GM12872 (cell line): ENCODE results near the gene CHGA.

ENCODE experiments used
- CTCF ChIP-seq: IDR thresholded peaks from 3 replicates; pipeline ENCODE4 v1.5.1; 2011; ENCODE audit warnings: low read depth, mild to moderate bottlenecking, low read length, moderate library complexity; ENCODE audit not compliant: insufficient read depth

Gene CHGA

GRCh38 chr14:92917956-92918355, 5.0 kb upstream of the CHGA start:
- no peak for TF ChIP-seq CTCF

GRCh38 chr14:92920001-92920400, 2.9 kb upstream of the CHGA start:
- no peak for TF ChIP-seq CTCF

GRCh38 chr14:92922155-92922735, 705 bp upstream of the CHGA start:
- TF ChIP-seq CTCF, result no peak

- TF ChIP-seq CTCF, result no peak
Measured at GRCh38 chr14:92923744-92924103, 774 bp downstream of the CHGA start.

GRCh38 chr14:92924247-92924646, 1.3 kb downstream of the CHGA start:
- no peak for TF ChIP-seq CTCF

- TF ChIP-seq CTCF, result no peak
Measured at GRCh38 chr14:92925446-92925845, 2.5 kb downstream of the CHGA start.

- TF ChIP-seq CTCF, result no peak
Measured at GRCh38 chr14:92926180-92926845, 3.4 kb downstream of the CHGA start.

- no peak for TF ChIP-seq CTCF
Measured at GRCh38 chr14:92926931-92927330, 4.0 kb downstream of the CHGA start.
